ACC112 (cell line): ENCODE measurements around the gene TAS2R30.

Experiments
- H2AFZ ChIP-seq: fragments of 200-600 bp; sonication (generic); one replicate; pipeline ENCODE4 v1.6.0; 2017; ENCODE audit warnings: antibody characterized with exemption, low read length; ENCODE audit not compliant: unreplicated experiment
- H3K27ac ChIP-seq: fragments of 200-600 bp; sonication (generic); 2 replicates; pipeline ENCODE4 v1.5.1; 2014; ENCODE audit warnings: low read depth, mild to moderate bottlenecking, antibody characterized with exemption, low read length, moderate library complexity
- H3K27me3 ChIP-seq: fragments of 200-600 bp; sonication (generic); 2 replicates; pipeline ENCODE4 v1.6.1; 2014; ENCODE audit warnings: mild to moderate bottlenecking, antibody characterized with exemption, low read length, moderate library complexity, mixed read lengths; ENCODE audit not compliant: insufficient read depth
- H3K36me3 ChIP-seq: fragments of 200-600 bp; sonication (generic); 2 replicates; pipeline ENCODE4 v1.6.1; 2016; ENCODE audit warnings: mild to moderate bottlenecking, antibody characterized with exemption, low read length, moderate library complexity, mixed read lengths; ENCODE audit not compliant: insufficient read depth
- H3K4me1 ChIP-seq: fragments of 200-600 bp; sonication (generic); one replicate; pipeline ENCODE4 v1.6.1; 2016; ENCODE audit warnings: low read length, mixed read lengths; ENCODE audit not compliant: insufficient read depth, unreplicated experiment, control insufficient read depth
- H3K4me3 ChIP-seq: fragments of 200-600 bp; sonication (generic); 2 replicates; pipeline ENCODE4 v1.5.1; 2014; ENCODE audit warnings: mild to moderate bottlenecking, low read depth, low read length
- H3K79me2 ChIP-seq: fragments of 200-600 bp; sonication (generic); one replicate; pipeline ENCODE4 v1.6.0; 2016; ENCODE audit warnings: low read length; ENCODE audit not compliant: control insufficient read depth, unreplicated experiment, insufficient read depth

Gene TAS2R30

GRCh38 chr12:11085419-11085818 lies 49.0 kb downstream of the TAS2R30 start:
- H3K27ac ChIP-seq: no peak overlapping the region
- no peaks in the 10 kb centered on the region for H3K4me1 ChIP-seq
- H3K36me3 ChIP-seq: peaks cover 5% of the 10 kb centered on the region; the same call in 1 of the 2 replicates
- no peak overlapping the region for H3K4me3 ChIP-seq
- no peak overlapping the region for H2AFZ ChIP-seq
- H3K79me2 ChIP-seq: peaks cover 3% of the 10 kb centered on the region
- no peaks in the 10 kb centered on the region for H3K27me3 ChIP-seq
